Heart right ventricle (tissue), 16 donors: Measurements from ENCODE around the gene CCDC8. TPM values are rescaled to one million over a fixed set of nuclear protein-coding genes. Genes with fewer than 3 reads are reported as not detected.

Experiments
- ATAC-seq, 8 donors: fragments of 200-7000 bp; cut with Tn5 transposase; one replicate each; pipeline ENCODE4 v1.9.1; 2020; ENCODE audit warnings: mild to moderate bottlenecking in 8 of 8, moderate library complexity in 8 of 8, moderate number of reproducible peaks in 1 of 8
- DNase-seq, 2 donors: peaks; one replicate each; pipeline ENCODE4 v3.0.0-alpha.2; 2020
- H3K27ac ChIP-seq, 10 donors: fragments of 200-600 bp; sonication (generic) in 2 of 10; one replicate each; pipeline versions ENCODE4 v1.5.0 to v1.8.0; 2020 to 2022; ENCODE audit warnings: mild to moderate bottlenecking in 3 of 10
- H3K27me3 ChIP-seq, 7 donors: fragments of 200-600 bp; one replicate each; pipeline ENCODE4 v1.8.0; 2021 to 2022; ENCODE audit warnings: mild to moderate bottlenecking in 2 of 7
- H3K36me3 ChIP-seq, 9 donors: fragments of 200-600 bp; sonication (generic) in 1 of 9; one replicate each; pipeline versions ENCODE4 v1.5.0 to v1.8.0; 2020 to 2022; ENCODE audit warnings: mild to moderate bottlenecking in 2 of 9
- H3K4me1 ChIP-seq, 9 donors: fragments of 200-600 bp; sonication (generic) in 1 of 9; one replicate each; pipeline versions ENCODE4 v1.5.0 to v1.8.0; 2020 to 2022; ENCODE audit warnings: mild to moderate bottlenecking in 4 of 9
- H3K4me3 ChIP-seq, 10 donors: fragments of 200-600 bp; sonication (generic) in 2 of 10; one replicate each; pipeline versions ENCODE4 v1.5.0 to v1.8.0; 2020 to 2022; ENCODE audit warnings: mild to moderate bottlenecking in 7 of 10, moderate library complexity in 2 of 10
- H3K9me3 ChIP-seq, 11 donors: fragments of 200-600 bp in 10 of 11; sonication (generic) in 2 of 11; one replicate each; pipeline versions ENCODE4 v1.5.0 to v1.8.0; 2013 to 2022; ENCODE audit warnings: mild to moderate bottlenecking in 2 of 11, control low read depth in 1 of 11, moderate library complexity in 1 of 11
- WGBS, 2 donors: extraction: QIAGEN DNeasy Blood & Tissue Kit; methylation state at CpG; one replicate each; pipeline ENCODE4 v1.1.7; 2013; ENCODE audit warnings: inconsistent platforms in 1 of 2; 5-methylcytosine and 5-hydroxymethylcytosine counted together
- intact Hi-C, 10 donors: fragments of 100-400 bp; cut with DNase I; formaldehyde crosslinking; loops; one replicate each; pipeline versions ENCODE4 v1.11.1 to v1.14.2; 2022
- polyA plus RNA-seq, 2 donors: library from polyadenylated mRNA; stranded (reverse); fragments of 200-250 nt; gene quantifications; one replicate each; pipeline ENCODE4 v1.2.3, GENCODE V29; 2013
- total RNA-seq, 10 donors: library from RNA; stranded (reverse); fragmentation: NEBNext Ultra II Directional in 3 of 10; extraction: Animal tissue kit (Norgen Biotek cat#: 25700) in 3 of 10; gene quantifications; one replicate each; pipeline versions ENCODE4 v1.2.1 to v1.2.4, GENCODE V29; 2021 to 2023
- TF ChIP-seq, protein P1 (sequence below), 9 donors: fragments of 200-600 bp; sonication (generic) in 2 of 9; IDR thresholded peaks; one replicate each; pipeline versions ENCODE4 v1.5.0 to v1.8.0; 2021 to 2022; ENCODE audit warnings: antibody characterized with exemption in 9 of 9, mild to moderate bottlenecking in 5 of 9, moderate library complexity in 1 of 9
- donor health status: Arrhythmogenic right ventricular cardiomyopathy.
- donor health status: ischemic (EF 13 %, LVEDD 7.1; RV severe dilation, severe dysfunction).
- donor health status: healthy with polysubstance abuse.
- donor health status: DM: no; HTN: yes; CAD: no.
- donor health status: DM: no; HTN: no; CAD: no.
- donor health status: ischemic (EF 25% LVEDD 6.9; RV normal size, moderate dysfunction).
- donor health status: ischemic (EF 25% LVEDD 5.7; RV mildly dilated, moderate dysfunction).
- donor health status: healthy.
- donor health status: DM: yes; HTN: yes; CAD: no.
- donor health status: Ischemic cardiomyopathy.
- donor health status: ischemic (EF 35%, LVEDD 5.7; RV mildly dilated, moderate dysfunction).
- donor health status: nonischemic (EF 11% LVEDD 7.7; RV severe dilation, severe dysfunction).
- donor health status: DM: yes; HTN: yes; CAD: no.
- donor health status: PGD.
- donor health status: ischemic (EF 29% LVEDD 5.4; RV normal size, mild dysfunction).
- donor health status: nonischemic (EF 23%, LVEDD 6.1; RV moderate dilation, normal function).

The CCDC8 gene
- total and polyA plus RNA-seq, 12 donors: 14.4 to 37.3 (median 28.1) TPM

DNA sequence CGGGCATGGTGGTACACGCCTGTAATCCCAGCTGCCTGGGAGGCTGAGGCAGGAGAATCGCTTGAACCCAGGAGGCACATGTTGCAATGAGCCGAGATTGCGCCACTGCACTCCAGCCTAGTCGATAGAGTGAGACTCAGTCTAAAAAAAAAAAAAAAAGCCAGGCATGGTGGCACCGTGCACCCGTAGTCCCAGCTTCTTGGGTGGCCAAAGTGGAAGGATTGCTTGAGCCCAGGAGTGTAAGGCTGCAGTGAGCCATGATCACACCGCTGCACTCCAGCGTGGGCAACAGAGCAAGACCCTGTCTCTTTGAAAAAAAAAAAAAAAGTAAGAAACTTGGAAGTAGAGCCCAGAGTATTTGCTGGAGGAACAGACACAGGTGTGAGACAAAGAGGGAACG, 27.7 kb downstream of the CCDC8 start:
- intact Hi-C loops: loop anchor here in 1 of 10 donors (5.0 kb wide), 1 partner anchor 193 kb away; no protein-coding TSS in a partner anchor
- Histone ChIP-seq H3K36me3 (peaks cover 0 to 98% (median 54%) of the 10 kb centered on the region in 9 donors), H3K27me3 (no peaks in the 10 kb centered on the region), H3K27ac (no peak overlapping the region), H3K4me3 (no peak overlapping the region), H3K4me1 (peaks cover 0 to 30% (median 8%) of the 10 kb centered on the region in 9 donors), H3K9me3 (no peaks in the 10 kb centered on the region)
- TF ChIP-seq, protein P1, sequence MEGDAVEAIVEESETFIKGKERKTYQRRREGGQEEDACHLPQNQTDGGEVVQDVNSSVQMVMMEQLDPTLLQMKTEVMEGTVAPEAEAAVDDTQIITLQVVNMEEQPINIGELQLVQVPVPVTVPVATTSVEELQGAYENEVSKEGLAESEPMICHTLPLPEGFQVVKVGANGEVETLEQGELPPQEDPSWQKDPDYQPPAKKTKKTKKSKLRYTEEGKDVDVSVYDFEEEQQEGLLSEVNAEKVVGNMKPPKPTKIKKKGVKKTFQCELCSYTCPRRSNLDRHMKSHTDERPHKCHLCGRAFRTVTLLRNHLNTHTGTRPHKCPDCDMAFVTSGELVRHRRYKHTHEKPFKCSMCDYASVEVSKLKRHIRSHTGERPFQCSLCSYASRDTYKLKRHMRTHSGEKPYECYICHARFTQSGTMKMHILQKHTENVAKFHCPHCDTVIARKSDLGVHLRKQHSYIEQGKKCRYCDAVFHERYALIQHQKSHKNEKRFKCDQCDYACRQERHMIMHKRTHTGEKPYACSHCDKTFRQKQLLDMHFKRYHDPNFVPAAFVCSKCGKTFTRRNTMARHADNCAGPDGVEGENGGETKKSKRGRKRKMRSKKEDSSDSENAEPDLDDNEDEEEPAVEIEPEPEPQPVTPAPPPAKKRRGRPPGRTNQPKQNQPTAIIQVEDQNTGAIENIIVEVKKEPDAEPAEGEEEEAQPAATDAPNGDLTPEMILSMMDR (IDR thresholded peaks at IDR 0.05): no peak
- 87 to 92% methylated on average over 11 of the region's 11 CpGs for WGBS, 2 donors
- ATAC-seq (no peak), DNase-seq (no peak)

DNA sequence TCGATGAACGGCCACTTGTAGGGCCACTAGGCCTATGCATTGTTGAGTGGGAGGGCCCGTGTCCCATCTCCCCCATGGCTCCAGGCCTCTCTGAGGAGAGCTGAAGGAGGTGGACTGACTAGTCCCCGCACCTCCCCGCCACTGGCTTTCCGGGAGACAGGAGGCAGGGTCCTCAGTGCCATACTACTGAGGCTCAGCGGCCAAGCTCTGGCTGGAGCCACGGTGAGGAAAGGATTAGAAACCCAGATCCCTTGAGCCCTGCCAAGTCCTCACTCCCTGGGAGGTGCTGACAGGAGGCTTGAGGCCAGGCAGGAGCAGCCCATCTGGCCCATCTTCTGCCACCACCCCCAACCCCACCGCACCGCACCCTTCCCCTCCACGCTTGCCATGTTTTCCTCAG, 29.0 kb downstream of the CCDC8 start:
- H3K9me3 ChIP-seq: no peaks in the 10 kb centered on the region
- TF ChIP-seq, protein P1 (IDR thresholded peaks at IDR 0.05): no peak
- DNase-seq: peak; percentile 46 to 47
- peaks cover 0 to 41% (median 18%) of the 10 kb centered on the region in 9 donors for H3K4me1 ChIP-seq
- H3K27me3 ChIP-seq: no peaks in the 10 kb centered on the region
- H3K36me3 ChIP-seq: peaks cover 0 to 97% (median 43%) of the 10 kb centered on the region in 9 donors
- WGBS, 2 donors: 48 to 70% methylated on average over 11 of the region's 11 CpGs
- H3K4me3 ChIP-seq: no peak overlapping the region
- ATAC-seq: peak; percentile 62 to 86 (median 78)
- intact Hi-C loops: loop anchor here in 1 of 10 donors (5.0 kb wide), 1 partner anchor 102 kb away; no protein-coding TSS in a partner anchor
- peak overlapping the region in 3 of 10 donors; percentile 19 to 39 (median 30) for H3K27ac ChIP-seq

DNA sequence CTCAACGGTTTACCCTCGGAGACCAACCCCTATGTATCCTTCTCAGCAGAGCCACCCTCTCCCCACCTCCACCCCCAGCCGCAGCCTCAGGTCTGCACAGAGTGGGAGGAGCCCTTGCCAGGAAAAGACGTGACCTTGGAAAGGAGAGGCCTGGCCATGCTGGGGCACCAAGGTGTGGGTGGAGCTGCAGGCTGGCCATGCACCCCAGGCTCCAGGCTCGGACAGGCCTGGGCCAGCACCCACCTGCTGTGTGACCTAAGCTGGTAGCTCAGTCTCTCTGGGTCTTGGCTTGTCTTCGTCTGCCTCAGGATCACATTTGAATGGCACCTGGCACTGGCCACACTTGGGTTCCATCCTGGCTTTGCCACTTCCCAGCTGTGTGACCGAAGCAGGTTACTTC, 29.5 kb downstream of the CCDC8 start:
- no peaks in the 10 kb centered on the region for H3K27me3 ChIP-seq
- peak overlapping the region in 2 of 10 donors; percentile 19 to 30 for H3K27ac ChIP-seq
- intact Hi-C loops: loop anchor here in 1 of 10 donors (5.0 kb wide), 1 partner anchor 102 kb away; no protein-coding TSS in a partner anchor
- 71 to 77% methylated on average over 7 of the region's 7 CpGs for WGBS, 2 donors
- TF ChIP-seq, protein P1 (IDR thresholded peaks at IDR 0.05): no peak
- H3K4me3 ChIP-seq: no peak overlapping the region
- peaks cover 0 to 99% (median 41%) of the 10 kb centered on the region in 9 donors for H3K36me3 ChIP-seq
- peaks cover under 1 to 47% (median 24%) of the 10 kb centered on the region in 9 donors for H3K4me1 ChIP-seq
- DNase-seq: no peak
- peak in 7 of 8 donors; percentile 11 to 57 (median 42) for ATAC-seq
- H3K9me3 ChIP-seq: no peaks in the 10 kb centered on the region

DNA sequence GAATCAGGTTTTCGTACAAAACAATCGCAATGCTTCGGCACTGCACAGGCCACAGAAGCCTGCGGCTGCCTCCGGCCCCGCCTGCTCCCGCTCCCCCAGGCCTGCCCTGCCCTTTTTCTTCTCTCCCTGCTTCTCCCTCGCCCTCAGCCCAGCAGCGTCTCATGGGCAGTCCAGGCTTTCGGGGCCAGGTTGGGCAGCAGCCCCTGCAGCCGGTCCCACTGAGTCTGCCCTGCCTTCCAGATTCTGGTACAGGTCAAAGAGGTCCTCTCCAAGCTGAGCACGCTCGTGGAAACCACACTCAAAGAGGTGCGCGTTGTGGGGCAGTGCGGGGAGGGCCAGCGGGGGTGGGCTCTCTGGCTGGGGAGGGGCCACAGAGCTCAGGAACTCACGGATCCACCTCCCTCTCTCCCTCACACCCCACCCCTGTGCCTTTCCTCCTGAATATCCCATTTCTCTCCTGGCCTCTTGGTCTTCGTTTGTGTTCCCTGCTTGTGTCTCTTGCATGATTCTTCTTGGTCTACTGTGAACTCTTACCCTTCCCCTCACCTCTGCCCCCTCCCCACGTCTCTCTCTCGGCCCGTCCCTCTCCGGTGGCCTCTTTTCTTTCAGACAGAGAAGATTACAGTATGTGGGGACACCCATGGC, 30.1 kb downstream of the CCDC8 start:
- H3K9me3 ChIP-seq: no peaks in the 10 kb centered on the region
- peaks cover 0 to 98% (median 35%) of the 10 kb centered on the region in 9 donors for H3K36me3 ChIP-seq
- intact Hi-C loops: loop anchor here in 1 of 10 donors (5.0 kb wide), 1 partner anchor 101 kb away; no protein-coding TSS in a partner anchor
- no peak for DNase-seq
- H3K4me3 ChIP-seq: no peak overlapping the region
- H3K27me3 ChIP-seq: no peaks in the 10 kb centered on the region
- ATAC-seq: no peak
- TF ChIP-seq, protein P1 (IDR thresholded peaks at IDR 0.05): no peak
- WGBS, 2 donors: 79 to 82% methylated on average over 22 to 23 of the region's 23 CpGs
- peaks cover 5 to 52% (median 29%) of the 10 kb centered on the region in 9 donors for H3K4me1 ChIP-seq
- no peak overlapping the region for H3K27ac ChIP-seq
